ENCODE results near the gene CELSR1. TPM values are rescaled to one million over a fixed set of nuclear protein-coding genes. Genes with fewer than 3 reads are reported as not detected.

CELSR1 gene
- total and polyA plus RNA-seq, 2 of the 13 experiments (the other 11 are each of a cell fraction or from before 2014, with no cell fraction given): 0.78 to 1.8 TPM

DNA sequence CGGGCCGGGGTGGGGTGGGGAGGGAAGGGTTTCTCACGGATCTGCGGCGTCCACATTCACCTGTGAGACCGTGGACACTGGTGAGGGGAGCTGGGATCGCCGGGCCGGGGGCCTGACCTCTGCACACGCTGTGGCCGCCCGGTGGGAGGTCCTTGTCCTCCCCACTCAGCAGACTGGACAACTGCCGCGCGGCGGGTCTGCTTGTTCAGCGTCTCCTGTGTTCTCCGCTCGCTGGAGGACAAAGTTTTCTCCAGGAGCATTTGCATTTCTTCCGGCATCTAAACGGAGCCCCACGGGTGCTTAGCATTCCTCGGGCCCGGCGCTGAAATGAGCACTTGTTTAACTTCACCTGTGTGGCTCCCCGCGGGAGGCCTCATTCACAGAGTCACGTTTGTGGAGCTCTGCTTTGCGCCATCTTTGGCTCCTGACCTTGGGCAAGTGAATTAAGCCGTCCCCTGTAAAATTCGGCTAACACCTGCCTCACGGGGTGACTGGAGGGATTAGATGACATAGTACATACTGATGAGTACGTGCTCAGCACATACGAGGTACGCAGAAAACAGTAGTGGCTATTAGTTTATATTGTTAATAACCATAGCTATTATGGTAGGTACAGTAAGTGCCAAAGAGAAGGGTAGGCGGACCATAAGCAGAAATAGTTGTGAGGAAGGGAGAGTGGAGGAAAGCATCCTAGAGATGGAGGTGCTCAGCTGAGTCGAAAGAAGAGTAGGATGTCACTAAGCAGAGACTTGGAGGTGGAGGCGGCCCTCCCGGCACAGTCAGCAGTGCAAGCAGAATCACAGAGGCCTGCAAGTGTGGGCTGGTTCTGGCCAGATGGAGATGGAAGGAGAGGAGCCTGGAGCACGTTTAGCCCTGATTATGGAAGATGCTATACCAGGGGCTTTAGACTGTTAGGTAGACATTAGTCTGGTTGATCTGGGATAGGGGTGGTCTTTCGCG is 201.0 kb downstream of the CELSR1 start (continued):
- TF ChIP-seq, protein P1, sequence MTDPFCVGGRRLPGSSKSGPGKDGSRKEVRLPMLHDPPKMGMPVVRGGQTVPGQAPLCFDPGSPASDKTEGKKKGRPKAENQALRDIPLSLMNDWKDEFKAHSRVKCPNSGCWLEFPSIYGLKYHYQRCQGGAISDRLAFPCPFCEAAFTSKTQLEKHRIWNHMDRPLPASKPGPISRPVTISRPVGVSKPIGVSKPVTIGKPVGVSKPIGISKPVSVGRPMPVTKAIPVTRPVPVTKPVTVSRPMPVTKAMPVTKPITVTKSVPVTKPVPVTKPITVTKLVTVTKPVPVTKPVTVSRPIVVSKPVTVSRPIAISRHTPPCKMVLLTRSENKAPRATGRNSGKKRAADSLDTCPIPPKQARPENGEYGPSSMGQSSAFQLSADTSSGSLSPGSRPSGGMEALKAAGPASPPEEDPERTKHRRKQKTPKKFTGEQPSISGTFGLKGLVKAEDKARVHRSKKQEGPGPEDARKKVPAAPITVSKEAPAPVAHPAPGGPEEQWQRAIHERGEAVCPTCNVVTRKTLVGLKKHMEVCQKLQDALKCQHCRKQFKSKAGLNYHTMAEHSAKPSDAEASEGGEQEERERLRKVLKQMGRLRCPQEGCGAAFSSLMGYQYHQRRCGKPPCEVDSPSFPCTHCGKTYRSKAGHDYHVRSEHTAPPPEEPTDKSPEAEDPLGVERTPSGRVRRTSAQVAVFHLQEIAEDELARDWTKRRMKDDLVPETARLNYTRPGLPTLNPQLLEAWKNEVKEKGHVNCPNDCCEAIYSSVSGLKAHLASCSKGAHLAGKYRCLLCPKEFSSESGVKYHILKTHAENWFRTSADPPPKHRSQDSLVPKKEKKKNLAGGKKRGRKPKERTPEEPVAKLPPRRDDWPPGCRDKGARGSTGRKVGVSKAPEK (CRISPR knock-in tag; IDR thresholded peaks at IDR 0.05; ENCODE audit: borderline replicate concordance): peak; percentile 2; the same call in 1 of the 2 replicates
- TF ChIP-seq, protein P2, sequence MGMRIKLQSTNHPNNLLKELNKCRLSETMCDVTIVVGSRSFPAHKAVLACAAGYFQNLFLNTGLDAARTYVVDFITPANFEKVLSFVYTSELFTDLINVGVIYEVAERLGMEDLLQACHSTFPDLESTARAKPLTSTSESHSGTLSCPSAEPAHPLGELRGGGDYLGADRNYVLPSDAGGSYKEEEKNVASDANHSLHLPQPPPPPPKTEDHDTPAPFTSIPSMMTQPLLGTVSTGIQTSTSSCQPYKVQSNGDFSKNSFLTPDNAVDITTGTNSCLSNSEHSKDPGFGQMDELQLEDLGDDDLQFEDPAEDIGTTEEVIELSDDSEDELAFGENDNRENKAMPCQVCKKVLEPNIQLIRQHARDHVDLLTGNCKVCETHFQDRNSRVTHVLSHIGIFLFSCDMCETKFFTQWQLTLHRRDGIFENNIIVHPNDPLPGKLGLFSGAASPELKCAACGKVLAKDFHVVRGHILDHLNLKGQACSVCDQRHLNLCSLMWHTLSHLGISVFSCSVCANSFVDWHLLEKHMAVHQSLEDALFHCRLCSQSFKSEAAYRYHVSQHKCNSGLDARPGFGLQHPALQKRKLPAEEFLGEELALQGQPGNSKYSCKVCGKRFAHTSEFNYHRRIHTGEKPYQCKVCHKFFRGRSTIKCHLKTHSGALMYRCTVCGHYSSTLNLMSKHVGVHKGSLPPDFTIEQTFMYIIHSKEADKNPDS (CRISPR knock-in tag; IDR thresholded peaks at IDR 0.05): 0 out of 2 replicates have a peak, but pooled peaks have one; percentile 39
- TF ChIP-seq, protein P3, sequence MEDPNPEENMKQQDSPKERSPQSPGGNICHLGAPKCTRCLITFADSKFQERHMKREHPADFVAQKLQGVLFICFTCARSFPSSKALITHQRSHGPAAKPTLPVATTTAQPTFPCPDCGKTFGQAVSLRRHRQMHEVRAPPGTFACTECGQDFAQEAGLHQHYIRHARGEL (CRISPR knock-in tag; IDR thresholded peaks at IDR 0.05): no peak
- TF ChIP-seq, protein P4, sequence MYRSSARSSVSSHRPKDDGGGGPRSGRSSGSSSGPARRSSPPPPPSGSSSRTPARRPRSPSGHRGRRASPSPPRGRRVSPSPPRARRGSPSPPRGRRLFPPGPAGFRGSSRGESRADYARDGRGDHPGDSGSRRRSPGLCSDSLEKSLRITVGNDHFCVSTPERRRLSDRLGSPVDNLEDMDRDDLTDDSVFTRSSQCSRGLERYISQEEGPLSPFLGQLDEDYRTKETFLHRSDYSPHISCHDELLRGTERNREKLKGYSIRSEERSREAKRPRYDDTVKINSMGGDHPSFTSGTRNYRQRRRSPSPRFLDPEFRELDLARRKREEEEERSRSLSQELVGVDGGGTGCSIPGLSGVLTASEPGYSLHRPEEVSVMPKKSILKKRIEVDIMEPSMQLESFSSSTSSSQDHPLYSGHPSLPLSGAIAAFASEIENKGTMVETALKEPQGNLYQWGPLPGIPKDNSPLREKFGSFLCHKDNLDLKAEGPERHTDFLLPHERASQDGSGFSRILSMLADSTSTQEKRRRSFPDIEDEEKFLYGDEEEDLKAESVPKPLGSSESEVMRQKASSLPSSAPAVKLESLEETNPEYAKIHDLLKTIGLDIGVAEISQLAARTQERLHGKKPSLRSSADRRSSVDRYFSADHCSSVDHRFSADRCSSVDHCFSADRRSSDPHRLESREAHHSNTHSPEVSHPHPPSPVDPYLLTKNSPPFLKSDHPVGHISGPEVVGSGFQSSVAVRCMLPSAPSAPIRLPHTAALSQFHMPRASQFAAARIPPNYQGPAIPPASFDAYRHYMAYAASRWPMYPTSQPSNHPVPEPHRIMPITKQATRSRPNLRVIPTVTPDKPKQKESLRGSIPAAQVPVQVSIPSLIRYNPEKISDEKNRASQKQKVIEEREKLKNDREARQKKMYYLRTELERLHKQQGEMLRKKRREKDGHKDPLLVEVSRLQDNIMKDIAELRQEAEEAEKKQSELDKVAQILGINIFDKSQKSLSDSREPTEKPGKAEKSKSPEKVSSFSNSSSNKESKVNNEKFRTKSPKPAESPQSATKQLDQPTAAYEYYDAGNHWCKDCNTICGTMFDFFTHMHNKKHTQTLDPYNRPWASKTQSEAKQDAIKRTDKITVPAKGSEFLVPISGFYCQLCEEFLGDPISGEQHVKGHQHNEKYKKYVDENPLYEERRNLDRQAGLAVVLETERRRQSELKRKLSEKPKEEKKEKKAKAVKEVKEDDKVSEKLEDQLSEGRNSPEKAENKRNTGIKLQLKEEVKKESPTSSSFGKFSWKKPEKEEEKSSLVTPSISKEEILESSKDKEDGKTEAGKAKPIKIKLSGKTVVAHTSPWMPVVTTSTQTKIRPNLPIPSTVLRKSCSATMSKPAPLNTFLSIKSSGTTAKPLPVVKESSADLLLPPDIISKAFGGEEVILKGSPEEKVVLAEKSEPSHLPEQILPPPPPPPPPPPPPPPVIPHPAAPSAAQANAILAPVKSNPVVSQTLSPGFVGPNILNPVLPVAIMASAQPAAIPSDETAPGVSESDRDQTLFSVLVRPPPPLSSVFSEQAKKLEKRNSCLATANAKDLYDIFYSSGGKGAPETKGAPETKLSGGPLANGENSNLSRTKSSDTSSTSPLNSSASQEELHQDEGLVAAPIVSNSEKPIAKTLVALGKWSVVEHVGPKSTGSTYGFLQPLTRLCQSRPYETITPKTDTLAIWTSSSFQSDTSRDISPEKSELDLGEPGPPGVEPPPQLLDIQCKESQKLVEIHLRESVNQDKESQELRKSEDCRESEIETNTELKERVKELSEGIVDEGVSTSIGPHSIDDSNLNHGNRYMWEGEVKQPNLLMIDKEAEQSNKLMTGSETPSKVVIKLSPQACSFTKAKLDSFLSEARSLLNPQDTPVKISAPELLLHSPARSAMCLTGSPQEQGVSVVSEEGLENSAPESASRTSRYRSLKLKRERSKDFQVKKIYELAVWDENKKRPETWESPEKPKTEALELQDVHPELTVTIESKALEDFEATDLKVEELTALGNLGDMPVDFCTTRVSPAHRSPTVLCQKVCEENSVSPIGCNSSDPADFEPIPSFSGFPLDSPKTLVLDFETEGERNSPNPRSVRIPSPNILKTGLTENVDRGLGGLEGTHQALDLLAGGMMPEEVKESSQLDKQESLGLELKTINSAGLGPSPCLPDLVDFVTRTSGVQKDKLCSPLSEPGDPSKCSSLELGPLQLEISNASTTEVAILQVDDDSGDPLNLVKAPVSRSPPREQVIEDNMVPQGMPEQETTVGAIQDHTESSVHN (CRISPR knock-in tag; IDR thresholded peaks at IDR 0.05): no peak
- peak; percentile 60; the same call in 1 of the 2 replicates for TF ChIP-seq BHLHE40 (IDR thresholded peaks at IDR 0.05; ENCODE audit: low read length)
- TF ChIP-seq, protein P5, sequence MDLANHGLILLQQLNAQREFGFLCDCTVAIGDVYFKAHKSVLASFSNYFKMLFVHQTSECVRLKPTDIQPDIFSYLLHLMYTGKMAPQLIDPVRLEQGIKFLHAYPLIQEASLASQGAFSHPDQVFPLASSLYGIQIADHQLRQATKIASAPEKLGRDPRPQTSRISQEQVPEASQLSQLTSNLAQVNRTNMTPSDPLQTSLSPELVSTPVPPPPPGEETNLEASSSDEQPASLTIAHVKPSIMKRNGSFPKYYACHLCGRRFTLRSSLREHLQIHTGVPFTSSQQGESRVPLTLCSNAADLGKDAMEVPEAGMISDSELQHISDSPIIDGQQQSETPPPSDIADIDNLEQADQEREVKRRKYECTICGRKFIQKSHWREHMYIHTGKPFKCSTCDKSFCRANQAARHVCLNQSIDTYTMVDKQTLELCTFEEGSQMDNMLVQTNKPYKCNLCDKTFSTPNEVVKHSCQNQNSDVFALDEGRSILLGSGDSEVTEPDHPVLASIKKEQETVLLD (CRISPR knock-in tag; IDR thresholded peaks at IDR 0.05; ENCODE audit: low read depth): no peak
- peak; percentile 6 for TF ChIP-seq PHF5A (CRISPR knock-in tag; IDR thresholded peaks at IDR 0.05; ENCODE audit: low read depth, unreplicated experiment)
- peak; percentile 51; the same call in 1 of the 2 replicates for TF ChIP-seq KDM5A (IDR thresholded peaks at IDR 0.05; ENCODE audit: borderline replicate concordance, low read length)
- no peak for TF ChIP-seq ATAD3A (CRISPR knock-in tag; IDR thresholded peaks at IDR 0.05)
